LNCAP (cell line): ENCODE measurements around the gene SKAP1.

ENCODE experiments used
- TF ChIP-seq, protein P1 (sequence below): fragments of 450-650 bp; IDR thresholded peaks from 2 replicates; pipeline ENCODE4 v1.5.1; 2017; ENCODE audit warnings: mild to moderate bottlenecking

SKAP1 gene

DNA sequence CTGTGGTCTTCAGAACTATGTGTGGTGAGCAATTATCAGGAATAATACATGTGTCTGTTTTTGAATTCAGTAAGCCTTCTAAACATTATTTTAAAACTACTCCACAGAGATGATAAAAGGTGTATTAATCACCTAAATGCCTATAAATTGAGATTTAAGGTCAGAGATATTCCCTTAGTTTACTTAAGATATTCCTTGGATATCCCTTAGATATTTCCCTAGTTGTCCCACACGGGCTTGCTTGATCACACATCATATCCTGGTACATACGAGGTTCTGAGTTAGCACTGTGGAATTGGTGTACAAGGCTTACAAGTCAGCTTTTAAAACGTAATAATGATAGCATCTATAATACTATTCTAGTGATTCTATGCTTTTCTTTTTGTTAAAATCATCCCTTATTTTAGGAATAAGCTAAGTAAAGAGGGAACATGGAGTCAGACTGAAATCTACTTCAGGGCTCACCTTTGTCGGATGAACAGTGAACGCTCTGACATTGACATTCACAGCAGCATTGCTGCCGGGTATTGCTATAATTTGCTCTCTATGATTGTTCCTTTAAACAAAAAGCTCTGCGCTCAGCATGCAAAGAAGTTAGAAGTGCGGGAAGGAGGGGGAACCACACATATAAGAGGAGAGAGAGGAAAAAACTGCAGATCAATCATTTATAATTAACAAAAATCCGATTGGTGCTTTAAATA lies 136.5 kb downstream of the SKAP1 start:
- TF ChIP-seq, protein P1, sequence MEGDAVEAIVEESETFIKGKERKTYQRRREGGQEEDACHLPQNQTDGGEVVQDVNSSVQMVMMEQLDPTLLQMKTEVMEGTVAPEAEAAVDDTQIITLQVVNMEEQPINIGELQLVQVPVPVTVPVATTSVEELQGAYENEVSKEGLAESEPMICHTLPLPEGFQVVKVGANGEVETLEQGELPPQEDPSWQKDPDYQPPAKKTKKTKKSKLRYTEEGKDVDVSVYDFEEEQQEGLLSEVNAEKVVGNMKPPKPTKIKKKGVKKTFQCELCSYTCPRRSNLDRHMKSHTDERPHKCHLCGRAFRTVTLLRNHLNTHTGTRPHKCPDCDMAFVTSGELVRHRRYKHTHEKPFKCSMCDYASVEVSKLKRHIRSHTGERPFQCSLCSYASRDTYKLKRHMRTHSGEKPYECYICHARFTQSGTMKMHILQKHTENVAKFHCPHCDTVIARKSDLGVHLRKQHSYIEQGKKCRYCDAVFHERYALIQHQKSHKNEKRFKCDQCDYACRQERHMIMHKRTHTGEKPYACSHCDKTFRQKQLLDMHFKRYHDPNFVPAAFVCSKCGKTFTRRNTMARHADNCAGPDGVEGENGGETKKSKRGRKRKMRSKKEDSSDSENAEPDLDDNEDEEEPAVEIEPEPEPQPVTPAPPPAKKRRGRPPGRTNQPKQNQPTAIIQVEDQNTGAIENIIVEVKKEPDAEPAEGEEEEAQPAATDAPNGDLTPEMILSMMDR = no peak

DNA sequence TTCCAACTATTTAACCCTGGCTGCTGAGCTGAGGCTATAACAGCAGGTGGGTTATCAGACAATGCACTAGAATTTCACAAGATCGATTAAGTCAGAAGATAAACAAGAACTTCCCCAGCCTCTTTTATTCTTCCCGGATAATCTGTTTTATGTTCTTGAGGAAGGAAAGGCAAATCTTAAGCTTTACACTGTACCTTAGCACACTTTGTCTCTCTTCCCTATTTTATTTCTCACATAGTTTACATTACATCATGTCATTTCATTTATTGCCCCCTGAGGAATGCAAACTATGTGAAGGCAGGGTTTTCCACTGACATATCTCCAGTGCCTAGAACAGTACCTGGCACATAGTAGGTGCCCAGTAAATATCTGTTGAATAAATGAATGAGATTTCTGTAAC lies 139.6 kb downstream of the SKAP1 start:
- TF ChIP-seq, protein P1 = no peak

DNA sequence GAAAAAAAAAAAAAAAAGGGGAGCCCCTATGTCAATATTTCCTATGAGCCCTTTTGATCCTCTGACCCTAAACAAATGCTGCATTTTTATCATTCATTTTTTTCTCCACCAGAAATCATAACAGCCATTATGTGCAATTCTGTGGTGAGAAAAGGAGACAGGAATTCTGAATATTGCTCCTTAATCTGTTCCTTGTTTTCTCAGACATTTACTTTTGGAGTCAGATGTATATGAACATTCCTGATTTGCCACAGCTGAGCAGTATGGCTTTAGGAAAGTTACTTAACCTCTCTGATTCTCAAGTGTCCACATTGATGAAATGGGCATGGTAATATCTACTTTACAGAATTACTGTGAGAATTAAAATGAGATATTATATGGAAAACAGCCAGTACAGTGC lies 144.4 kb downstream of the SKAP1 start:
- TF ChIP-seq, protein P1 = no peak

DNA sequence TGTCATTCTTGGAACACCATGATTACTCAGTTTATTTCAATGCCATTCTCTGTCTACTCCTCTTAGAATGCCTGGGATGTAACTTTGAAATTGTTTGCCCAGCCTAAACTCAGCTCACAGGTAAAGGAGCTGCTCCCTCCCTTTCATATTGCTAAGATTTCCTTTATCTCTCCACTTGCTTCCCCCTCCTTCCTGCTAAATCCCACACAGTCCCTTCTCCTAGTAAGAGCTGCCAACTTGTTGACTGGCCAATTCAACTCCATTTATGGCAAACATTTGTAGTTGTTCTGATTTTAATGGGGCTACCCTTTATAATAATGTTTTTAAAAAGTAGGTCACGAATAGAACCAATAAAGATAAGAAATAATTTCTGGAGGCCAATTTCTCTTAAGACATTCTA lies 146.1 kb downstream of the SKAP1 start:
- TF ChIP-seq, protein P1 = no peak

DNA sequence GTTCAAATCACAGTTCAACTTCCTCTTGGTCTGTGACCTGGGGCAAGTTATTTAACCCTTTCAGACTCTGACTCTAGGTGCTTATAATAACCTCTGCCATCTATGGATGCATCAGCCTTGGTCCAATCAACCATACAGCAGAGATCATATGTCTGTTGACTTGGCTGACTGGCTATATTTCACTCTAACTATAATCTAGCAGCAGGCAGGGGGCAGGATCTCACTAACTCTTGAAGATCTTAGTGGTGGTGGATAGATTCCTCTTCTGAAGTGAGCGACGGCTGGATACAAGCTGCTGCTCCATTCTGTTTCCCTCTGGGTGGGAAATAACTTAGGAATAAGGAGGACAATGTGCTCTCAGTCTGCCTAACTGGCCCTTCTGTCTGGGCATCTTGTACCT lies 146.6 kb downstream of the SKAP1 start:
- TF ChIP-seq, protein P1 = no peak

DNA sequence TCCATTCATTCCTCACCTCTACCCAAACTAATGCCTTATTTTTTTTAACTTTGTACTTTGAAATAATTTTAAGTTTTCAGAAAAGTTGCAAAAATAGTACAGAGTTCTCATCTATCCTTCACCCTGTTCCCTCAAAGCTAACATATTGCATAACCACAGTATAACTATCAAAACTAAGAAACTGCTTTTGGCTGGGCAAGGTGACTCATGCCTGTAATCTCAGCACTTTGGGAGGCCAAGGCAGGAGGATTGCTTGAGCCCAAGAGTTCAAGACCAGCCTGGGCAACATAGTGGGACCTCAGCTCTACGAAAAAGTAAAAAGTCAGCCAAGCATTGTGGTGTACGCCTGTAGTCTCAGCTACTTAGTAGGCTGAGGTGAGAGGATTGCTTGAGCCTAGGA lies 147.7 kb downstream of the SKAP1 start:
- TF ChIP-seq, protein P1 = no peak

DNA sequence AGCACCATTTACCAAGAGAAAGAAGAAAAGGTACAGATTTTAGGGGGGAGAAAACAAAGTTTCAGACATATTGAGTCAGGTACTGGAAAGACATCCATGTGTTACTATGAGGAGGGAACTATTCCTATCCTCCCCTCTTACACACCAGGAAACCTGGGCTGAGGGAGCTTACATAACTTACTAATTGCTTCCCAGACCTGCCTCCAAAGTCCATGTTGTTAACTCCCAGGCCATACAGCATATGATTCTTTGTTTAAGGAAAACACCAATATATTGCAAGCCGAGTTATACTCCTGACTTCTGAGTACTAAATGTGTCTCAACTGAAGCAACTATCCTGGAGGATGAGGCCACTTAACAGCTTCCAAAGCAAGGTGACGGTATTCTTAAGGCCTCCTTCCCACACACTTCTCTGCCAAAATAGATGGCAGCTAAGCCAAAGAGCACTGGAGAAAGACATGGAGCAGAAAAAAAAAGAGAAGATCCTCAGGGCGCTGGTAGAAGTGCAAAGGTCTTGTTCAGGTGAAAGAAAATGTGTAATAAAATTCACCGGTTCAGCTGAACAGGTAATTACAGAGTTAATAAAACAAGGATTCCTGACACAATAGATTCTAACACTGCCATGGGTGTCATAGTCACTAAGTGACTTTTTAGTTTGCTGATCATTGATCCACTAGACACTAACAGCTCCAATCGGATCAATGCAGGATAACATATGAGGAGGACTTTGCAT lies 151.1 kb downstream of the SKAP1 start:
- TF ChIP-seq, protein P1 = no peak
